Skeletal muscle cell (primary cell): ENCODE data around the gene POLQ.
A peak's percentile ranks its signal among the peaks of the same experiment; 100 is the strongest.
"Not testable (repeated sequence)": the region's sequence is repeated elsewhere in the genome, so short reads cannot be mapped to it uniquely, and the experiment has no call there.

Experiments used
- DNase-seq: peaks from one replicate; pipeline ENCODE4 v3.0.0-alpha.2; 2010; ENCODE audit warnings: low read depth
- H3K4me3 ChIP-seq: 2 replicates; pipeline ENCODE4 v1.5.1; 2011; ENCODE audit warnings: low read depth, mild to moderate bottlenecking, control low read depth, low read length, moderate library complexity

Gene POLQ

GRCh38 chr3:121515862-121516261 is 29.9 kb downstream of the POLQ start:
- DNase-seq: no peak
- H3K4me3 ChIP-seq: no peak overlapping the region

DNA sequence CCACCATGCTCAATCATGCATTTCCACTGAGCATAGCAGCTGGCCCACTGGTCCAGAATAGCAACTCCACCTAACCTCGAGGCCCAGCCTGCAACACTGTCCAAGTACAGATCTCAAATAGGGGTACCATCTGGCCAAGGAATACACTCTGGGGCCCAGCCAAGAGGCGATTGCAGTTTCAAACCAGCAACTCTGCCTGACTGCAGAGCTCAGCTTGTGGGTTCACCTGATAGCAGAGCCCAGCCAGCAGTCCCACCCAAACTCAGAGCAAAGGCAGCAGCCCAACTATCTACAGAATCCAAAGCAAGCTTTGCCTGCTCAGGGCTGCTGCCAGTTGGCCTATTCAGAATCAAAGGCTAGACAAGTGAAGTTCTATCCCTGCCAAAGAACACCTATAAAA is 30.5 kb downstream of the POLQ start:
- DNase-seq: no peak
- H3K4me3 ChIP-seq: no peak overlapping the region

- DNase-seq: no peak
- no peak overlapping the region for H3K4me3 ChIP-seq
These were observed 31.3 kb downstream of the POLQ start for GRCh38 chr3:121514496-121514895.

GRCh38 chr3:121508389-121508788 is 37.4 kb downstream of the POLQ start:
- no peak for DNase-seq

GRCh38 chr3:121505256-121505655 is 40.5 kb downstream of the POLQ start:
- no peak for DNase-seq
- H3K4me3 ChIP-seq: no peak overlapping the region

More at GRCh38 chr3:121508389-121508788, 37.4 kb downstream of the POLQ start:
- no peak overlapping the region for H3K4me3 ChIP-seq

GRCh38 chr3:121504618-121505017 is 41.2 kb downstream of the POLQ start:
- no peak overlapping the region for H3K4me3 ChIP-seq
- no peak for DNase-seq

GRCh38 chr3:121496786-121497185 is 49.0 kb downstream of the POLQ start:
- no peak for DNase-seq
- H3K4me3 ChIP-seq: no peak overlapping the region

GRCh38 chr3:121493431-121493830 is 52.4 kb downstream of the POLQ start:
- no peak overlapping the region for H3K4me3 ChIP-seq
- DNase-seq: no peak

DNA sequence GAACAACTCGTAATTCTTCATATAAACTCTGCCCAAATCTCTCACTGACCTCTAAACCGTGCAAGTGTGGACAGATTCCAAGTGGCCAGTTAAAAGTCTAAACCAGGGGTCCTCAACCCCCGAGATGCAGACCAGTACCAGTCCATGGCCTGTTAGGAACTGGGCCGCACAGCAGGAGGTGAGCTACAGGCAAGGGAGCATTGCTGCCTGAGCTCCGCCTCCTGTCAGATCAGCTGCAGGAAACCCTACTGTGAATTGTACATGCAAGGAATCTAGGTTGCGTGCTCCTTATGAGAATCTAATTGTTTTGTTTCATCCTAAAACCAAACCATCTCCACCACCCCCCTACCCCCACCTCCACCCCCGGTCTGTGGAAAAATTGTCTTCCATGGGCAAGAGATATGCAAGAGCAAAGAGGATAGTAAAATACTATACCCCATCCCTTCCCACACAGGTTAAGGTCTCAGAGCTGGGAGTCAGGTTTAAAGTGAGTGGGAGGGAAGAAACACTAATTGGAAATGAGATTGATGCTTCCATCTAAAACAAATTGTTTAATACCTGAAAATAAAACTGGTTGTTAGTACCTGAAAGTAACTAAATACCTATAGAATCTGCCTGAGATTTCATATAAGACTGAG is 54.0 kb downstream of the POLQ start:
- no peak overlapping the region for H3K4me3 ChIP-seq
- no peak for DNase-seq

DNA sequence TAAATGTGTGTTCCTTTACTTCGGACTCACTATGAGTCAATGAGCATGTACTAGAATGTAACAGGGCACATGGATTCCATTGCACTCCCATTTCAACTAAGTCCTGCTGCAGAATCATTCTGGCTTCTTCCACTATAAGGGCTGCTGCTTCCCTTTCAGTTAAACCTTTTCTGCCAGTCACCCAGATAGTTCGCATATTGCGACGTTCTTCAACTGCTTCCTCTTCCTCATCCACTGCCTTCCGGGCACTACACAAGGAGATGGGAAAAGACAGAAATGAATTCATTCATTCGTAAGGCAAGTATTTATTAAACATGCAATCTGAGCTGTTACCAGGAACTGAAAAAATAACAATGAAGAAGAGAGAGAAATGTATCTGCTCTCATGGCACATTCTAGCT is 55.6 kb downstream of the POLQ start:
- H3K4me3 ChIP-seq: no peak overlapping the region
- DNase-seq: no peak

DNA sequence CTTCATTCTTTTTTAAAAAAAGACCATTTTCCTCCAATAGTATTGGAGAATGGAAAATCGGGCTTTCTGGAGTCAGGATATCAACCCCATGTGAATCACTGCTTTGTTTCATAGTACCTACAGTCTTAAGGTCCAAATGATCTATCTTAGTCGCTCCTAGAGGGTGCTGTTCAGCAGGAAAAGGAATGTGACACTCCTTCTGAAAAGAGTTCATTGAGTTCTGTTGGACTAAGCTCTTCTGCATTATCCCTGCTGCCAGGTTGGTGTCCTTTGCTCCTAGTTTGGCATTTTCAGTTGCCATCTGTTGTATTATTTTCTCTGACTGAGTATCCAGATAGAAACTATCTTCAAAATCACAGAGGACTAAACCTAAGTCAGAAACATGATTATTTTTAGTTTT is 57.2 kb downstream of the POLQ start:
- no peak overlapping the region for H3K4me3 ChIP-seq
- DNase-seq: no peak

- DNase-seq: peak; percentile 11
- no peak overlapping the region for H3K4me3 ChIP-seq
These were observed 62.5 kb downstream of the POLQ start for GRCh38 chr3:121483290-121483689.

DNA sequence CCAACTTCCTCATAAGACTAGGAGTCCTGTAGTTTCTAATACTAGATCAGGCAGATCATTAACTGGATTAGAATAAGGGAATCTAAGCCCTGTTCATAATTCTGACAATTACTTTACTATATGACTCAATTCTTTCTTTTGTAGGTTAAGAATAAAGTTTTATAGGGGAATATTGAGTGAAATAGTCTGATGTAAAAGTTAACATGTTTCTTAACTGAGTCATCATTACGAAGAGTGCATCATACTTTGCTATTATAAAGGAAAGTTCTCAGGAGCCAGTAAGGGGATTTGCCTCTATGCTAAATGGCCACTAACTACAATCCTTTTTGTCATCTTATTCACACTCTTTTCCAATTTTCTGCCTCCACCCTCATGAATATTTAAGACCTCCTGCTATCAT is 63.1 kb downstream of the POLQ start:
- DNase-seq: peak; percentile 49
- no peak overlapping the region for H3K4me3 ChIP-seq

DNA sequence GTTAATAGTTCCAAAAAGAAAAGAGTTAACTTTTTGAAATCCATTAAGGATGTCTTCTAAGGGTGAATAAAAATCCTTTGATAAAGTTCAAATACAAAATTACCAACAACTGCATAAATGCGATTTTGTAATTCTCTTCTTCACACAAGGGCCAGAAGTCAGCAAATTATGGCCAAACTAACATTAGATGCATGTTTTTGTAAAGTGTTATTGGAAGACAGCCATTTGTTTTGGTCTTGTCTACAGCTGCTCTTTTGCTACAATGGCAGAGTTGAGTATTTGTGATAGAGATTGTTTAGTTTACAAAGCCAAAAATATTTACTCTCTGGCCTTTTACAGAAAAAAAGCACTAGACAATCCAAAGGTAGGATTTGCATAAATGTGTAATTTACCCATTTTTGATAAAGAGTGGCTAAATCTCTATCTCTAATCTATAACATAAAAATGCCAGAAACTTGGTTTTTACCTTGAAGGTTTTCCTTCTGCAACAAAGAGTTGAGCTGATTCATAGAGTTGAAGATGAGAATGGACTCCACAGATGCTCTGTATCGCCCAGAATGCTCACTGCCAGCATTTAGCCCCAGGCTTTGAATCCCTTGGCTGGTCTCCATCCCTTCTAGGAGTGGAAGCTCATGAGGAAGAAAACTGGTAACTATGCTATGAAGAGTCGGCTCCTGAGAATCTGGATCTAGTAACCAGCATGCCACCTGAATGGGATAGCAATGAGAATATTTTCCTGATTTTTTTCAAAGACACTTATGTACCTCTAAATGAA is 64.5 kb downstream of the POLQ start:
- no peak overlapping the region for H3K4me3 ChIP-seq
- no peak for DNase-seq

DNA sequence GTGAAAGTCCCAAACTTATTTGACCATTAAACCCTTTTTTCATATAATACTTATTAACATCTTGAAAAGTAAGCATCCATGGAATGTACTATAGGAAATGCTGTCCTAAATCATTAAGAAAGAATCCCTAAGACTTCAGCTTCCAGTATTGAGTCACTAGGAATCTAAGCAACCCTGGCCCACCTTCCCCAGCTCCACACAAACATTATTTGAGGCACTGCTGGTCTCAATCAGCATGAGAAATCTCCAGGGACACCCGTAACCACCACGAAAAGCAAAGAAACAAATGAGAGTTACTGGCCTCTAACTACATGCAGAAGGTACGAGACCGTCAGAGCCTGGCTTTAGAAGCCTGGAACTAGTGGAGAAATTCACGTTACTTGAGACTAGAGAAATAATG is 68.2 kb downstream of the POLQ start:
- H3K4me3 ChIP-seq: no peak overlapping the region
- peak; percentile 78 for DNase-seq

DNA sequence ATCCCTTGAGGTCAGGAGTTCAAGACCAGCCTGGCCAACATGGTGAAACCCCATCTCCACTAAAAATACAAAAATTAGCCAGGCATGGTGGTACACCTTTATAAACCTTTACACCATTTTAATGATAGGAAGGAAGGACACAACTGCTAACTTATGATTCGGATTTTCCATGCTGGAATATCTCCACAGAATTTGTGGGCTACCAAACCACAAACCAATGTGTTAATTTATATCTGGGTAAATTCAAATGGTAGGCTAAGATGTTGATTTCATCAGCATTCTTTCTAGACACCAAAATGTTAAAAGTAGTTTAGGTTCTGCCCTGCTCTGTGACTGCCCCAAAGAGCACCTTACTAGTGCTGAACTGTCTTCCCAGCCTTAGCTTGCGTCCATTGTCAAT is 72.8 kb downstream of the POLQ start:
- H3K4me3 ChIP-seq: no peak overlapping the region
- DNase-seq: no peak

DNA sequence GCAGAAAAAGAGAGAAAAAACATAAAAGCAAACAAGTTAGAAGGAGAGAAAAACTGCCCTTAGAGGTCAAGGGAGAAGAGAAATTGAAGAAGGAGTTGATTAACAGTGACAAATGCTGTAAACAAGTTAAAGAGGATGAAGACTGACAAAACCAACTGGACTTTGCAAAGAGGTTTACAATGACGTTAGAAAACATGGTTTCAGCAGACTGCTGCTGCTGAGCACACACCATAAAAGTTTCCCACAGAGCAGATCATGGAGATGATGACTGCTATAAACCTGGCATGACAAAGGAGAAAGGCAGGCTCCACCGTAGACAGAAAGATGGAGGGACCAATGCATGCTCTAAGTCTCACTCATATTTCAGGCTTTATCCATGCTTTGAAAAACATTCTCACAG is 78.7 kb downstream of the POLQ start:
- H3K4me3 ChIP-seq: no peak overlapping the region
- no peak for DNase-seq

DNA sequence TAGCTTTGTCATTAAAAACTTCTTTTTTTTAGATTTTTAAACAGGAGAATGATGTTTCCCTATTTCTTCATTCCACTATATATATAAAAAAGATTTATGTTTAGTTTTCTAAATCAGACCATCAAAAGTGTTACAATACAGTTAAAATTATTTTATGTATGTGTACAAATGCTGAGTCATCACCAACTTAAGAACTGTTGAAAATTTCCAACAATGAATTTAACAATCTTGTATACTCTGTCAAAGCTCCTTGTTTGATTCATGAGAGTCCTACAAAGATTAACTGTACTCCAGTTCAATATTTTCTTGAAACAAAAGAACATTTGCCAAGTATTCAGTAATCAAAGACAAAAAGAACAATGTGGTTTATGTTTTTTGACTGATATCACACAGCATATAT is 82.0 kb downstream of the POLQ start:
- DNase-seq: no peak
- H3K4me3 ChIP-seq: no peak overlapping the region

- no peak overlapping the region for H3K4me3 ChIP-seq
- no peak for DNase-seq
These were observed 83.2 kb downstream of the POLQ start for GRCh38 chr3:121462565-121462964.

DNA sequence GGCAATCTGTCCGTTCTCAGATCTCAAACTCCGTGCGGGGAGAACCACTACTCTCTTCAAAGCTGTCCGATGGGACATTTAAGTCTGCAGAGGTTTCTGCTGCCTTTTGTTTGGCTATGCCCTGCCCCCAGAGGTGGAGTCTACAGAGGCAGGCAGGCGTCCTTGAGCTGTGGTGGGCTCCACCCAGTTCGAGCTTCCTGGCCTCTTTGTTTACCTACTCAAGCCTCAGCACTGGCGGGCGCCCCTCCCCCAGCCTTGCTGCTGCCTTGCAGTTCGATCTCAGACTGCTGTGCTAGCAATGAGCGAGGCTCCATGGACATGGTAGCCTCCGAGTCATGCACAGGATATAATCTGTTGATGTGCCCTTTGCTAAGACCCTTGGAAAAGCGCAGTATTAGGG is 94.0 kb downstream of the POLQ start:
- H3K4me3 ChIP-seq, DNase-seq: not testable (repeated sequence)

DNA sequence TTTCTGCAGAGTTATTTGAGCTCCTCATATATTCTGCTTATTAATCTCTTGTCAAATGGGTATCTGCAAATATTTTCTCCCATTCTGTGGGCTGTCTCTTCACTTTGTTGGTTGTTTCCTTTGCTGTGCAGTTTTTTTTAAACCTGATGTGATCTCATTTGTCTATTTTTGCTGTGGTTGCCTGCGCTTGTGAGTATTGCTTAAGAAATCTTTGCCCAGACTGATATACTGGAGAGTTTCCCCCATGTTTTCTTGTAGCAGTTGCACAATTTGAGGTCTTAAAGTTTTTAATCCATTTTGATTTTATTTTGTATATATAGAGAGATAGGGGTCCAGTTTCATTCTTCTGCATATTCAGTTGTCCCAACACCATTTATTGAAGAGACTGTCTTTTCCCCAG is 102.3 kb downstream of the POLQ start:
- no peak overlapping the region for H3K4me3 ChIP-seq
- no peak for DNase-seq
